GM19438 (cell line): ENCODE data around the gene HOXC4.
"Not testable (repeated sequence)": the region's sequence is repeated elsewhere in the genome, so short reads cannot be mapped to it uniquely, and the experiment has no call there.

Experiments used
- ATAC-seq: cut with Tn5 transposase; IDR thresholded peaks from one replicate; pipeline ENCODE4 v1.9.1; 2021; ENCODE audit warnings: low read depth; ENCODE audit not compliant: unreplicated experiment

The HOXC4 gene

GRCh38 chr12:54039417-54040147 lies 14.1 kb upstream of the HOXC4 start:
- no peak for ATAC-seq

DNA sequence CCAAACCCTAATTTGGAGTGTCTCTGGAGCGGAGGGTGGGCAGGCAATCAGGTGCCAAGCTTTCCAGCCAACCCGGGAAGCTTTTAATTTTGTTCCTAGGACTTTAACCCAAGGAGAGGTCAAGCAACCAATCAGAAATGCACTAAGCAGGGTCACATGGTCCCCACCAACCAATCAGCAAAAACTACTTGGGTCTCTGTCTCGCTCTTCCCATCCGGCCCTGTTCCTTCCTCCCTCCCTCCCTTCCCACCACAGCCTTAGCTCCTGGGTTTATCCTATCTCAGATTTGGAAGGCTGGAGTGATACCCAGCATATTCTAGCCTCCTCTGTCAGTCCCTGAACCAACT lies 13.5 kb upstream of the HOXC4 start:
- ATAC-seq = no peak

DNA sequence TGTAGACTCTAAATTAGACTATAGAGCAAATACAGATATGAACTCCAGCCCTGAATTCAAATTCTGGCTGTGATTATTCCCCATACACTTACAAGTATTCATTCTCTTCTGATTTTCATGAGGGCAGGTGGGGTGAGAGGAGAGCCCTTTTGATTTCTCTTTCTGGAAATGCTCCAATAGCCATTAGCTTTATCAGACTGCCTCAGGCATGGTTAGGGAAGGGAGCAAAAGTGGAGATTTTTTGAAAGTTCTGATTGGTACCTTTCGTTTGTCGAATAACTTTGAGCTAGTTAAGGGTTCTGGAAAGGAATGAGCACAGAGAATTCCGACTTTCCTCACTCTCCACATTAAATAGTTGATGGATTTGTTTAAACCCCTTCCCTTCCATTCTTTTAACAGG lies 13.0 kb upstream of the HOXC4 start:
- no peak for ATAC-seq

GRCh38 chr12:54041097-54041690 lies 12.4 kb upstream of the HOXC4 start:
- ATAC-seq = no peak

GRCh38 chr12:54042033-54042432 lies 11.6 kb upstream of the HOXC4 start:
- not testable (repeated sequence) for ATAC-seq

- no peak for ATAC-seq
These were observed 10.4 kb upstream of the HOXC4 start for GRCh38 chr12:54042970-54043853.

DNA sequence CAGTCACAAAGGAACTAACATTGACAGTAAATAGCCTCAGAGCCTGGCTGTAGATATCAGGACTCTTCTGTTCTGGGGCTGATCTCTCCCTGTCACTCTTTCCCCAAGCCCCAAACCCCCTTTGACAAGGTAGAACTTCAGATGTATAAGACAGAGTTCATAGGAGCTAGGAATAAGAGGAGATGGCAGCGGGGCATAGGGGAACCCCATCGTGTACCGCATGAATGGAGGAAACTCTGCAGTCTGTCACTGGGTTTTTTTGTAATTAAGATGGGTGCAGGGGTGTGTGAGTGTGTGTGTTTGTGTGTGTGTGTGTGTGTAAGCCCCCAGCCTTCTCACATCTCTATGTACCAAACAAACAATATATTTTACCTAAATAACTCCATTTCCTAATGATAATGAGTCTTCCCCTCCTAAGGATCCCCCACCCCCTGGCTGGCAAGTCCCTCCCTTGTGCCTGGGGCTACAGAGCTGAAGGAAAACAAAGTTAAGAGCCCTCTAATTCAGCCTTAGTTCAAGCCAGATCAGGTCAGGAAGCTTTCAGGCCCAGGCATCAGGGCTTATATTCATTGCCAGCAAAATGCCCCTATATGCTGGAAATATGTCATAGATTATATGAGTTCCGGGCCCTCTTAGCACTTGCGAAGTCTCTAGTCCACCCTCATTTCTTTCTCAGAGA lies 9.1 kb upstream of the HOXC4 start:
- ATAC-seq = no peak

GRCh38 chr12:54045401-54045800 lies 8.2 kb upstream of the HOXC4 start:
- no peak for ATAC-seq

GRCh38 chr12:54045868-54046521 lies 7.6 kb upstream of the HOXC4 start:
- no peak for ATAC-seq

GRCh38 chr12:54046809-54047159 lies 6.9 kb upstream of the HOXC4 start:
- ATAC-seq = no peak

- no peak for ATAC-seq
These were observed 6.3 kb upstream of the HOXC4 start for GRCh38 chr12:54047160-54047963.

- no peak for ATAC-seq
These were observed 5.7 kb upstream of the HOXC4 start for GRCh38 chr12:54047964-54048303.

- no peak for ATAC-seq
These were observed 5.1 kb upstream of the HOXC4 start for GRCh38 chr12:54048406-54049093.

DNA sequence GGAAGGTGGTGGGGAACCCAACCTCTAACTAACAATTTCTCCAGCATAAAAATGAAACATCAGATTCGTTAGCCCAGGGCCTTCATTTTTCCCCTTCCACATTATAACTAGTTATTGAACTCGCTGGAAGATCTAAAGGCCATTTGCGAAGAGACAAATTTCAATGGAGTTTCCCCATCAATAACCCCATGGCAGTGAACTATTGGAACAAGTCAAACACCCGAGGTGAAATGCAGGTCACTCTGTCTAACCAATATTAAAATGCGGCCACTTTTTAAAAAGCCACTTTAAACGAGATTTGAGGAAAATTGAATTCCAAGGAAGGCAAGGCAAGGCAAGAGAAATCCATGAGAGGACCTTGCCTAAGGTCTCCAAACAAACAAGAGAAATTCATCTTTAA lies 4.5 kb upstream of the HOXC4 start:
- ATAC-seq = no peak

DNA sequence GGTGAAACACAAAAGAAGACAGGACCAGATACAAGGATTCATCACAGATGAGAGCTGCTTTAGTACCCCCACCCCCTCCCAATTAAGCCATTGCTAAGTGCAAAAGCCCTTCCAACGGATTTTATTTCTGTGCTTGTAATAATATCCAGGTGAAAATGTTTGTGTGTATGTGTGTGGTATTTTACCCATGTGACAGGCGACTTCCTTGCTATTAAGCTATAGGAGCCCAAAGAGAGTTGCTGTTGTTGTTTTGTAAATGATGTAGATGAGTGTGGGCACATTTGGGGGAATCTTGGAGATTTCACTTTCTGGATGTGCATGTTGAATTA lies 3.2 kb upstream of the HOXC4 start:
- no peak for ATAC-seq

- no peak for ATAC-seq
These were observed 2.4 kb upstream of the HOXC4 start for GRCh38 chr12:54051026-54051842.

DNA sequence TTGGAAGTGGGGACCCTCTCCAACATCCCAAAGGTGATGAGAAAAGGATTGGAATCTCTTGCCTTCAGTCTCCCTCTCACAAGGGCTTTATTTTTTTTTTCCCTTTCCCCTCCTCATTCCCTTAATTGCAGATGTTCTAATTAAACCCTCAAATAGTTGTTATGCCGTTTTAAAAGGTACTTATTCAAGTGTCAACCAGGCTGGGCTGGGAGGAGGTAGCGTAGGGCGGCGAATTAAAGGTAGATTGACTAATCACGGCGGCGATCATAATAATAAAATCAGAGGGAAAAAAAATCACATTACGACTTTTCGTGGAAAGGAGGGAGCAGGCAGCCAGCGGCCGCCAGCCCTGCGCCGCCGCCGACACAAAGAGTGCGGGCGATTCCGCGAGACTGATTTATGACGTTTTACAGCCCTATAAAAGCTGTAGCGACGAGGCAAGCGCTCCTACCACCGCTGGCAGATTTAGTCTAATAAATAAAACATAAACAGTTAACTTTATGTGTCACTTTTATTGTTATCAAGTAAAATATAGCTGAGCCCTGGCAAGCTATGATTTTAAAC lies 1.7 kb upstream of the HOXC4 start:
- no peak for ATAC-seq

DNA sequence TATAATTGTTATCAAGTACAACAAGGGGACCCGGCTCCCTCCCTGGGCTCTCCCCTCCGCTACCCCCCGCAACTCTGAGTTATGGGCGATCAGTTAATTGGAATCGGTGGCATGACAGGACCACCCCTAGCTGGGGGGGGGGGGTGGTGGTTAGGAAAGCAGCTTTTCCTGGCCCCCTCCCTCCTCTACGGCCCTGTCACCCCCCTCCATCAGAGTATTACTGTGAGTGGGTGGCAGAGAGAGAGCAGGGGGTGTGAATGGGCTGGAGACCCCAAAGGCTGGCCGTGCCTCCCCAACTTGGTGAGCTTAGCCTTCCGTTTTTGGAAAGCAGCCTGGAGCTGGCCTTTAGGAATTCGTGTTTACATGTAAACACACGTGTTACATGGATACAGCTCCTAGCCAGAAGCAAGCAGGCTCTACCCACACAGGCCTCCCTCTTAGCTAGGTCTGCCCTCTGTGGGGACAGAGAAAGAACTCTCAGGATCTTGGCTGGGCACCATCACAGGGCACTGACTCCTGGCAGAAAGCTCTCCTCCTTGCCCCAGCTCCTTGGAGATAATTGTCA lies 1.1 kb upstream of the HOXC4 start:
- ATAC-seq = peak; percentile 4
